ENCODE results near the gene USP15.
"Not testable (repeated sequence)": the region's sequence is repeated elsewhere in the genome, so short reads cannot be mapped to it uniquely, and the experiment has no call there.

DNA sequence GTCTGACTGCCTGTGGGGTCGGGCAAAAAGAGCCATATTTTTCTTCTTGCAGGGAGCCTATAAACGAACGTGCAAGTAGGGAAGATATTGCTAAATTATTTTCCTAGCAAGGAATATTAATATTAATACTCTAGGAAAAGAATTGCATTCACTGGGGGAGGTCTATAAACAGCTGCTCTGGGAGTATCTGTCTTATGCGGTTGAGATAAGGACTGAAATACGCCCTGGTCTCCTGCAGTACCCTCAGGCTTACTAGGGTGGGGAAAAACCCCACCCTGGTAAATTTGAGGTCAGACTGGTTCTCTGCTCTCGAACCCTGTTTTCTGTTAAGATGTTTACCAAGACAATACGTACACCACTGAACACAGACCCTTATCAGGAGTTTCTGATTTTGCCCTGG lies 203.0 kb downstream of the USP15 start:
- TF ChIP-seq, protein P1, sequence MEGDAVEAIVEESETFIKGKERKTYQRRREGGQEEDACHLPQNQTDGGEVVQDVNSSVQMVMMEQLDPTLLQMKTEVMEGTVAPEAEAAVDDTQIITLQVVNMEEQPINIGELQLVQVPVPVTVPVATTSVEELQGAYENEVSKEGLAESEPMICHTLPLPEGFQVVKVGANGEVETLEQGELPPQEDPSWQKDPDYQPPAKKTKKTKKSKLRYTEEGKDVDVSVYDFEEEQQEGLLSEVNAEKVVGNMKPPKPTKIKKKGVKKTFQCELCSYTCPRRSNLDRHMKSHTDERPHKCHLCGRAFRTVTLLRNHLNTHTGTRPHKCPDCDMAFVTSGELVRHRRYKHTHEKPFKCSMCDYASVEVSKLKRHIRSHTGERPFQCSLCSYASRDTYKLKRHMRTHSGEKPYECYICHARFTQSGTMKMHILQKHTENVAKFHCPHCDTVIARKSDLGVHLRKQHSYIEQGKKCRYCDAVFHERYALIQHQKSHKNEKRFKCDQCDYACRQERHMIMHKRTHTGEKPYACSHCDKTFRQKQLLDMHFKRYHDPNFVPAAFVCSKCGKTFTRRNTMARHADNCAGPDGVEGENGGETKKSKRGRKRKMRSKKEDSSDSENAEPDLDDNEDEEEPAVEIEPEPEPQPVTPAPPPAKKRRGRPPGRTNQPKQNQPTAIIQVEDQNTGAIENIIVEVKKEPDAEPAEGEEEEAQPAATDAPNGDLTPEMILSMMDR (IDR thresholded peaks at IDR 0.05): not testable (repeated sequence)
- not testable (repeated sequence) for TF ChIP-seq POLR2A (IDR thresholded peaks at IDR 0.05)
